K562 (cell line): ENCODE measurements around the gene PHB1.

Source experiments
- BRCA1 ChIP-seq, 2 experiments: fragments of 450-650 bp in 1 of 2; sonication (generic) in 1 of 2; formaldehyde crosslinking in 1 of 2; IDR thresholded peaks; 2 replicates each; pipeline versions ENCODE4 v1.5.0 to v1.6.1; 2017 to 2020; ENCODE audit warnings: mild to moderate bottlenecking in 1 of 2, missing genetic modification reagents in 1 of 2
- EP300 ChIP-seq: IDR thresholded peaks from 2 replicates; pipeline ENCODE4 v1.6.1; 2012; ENCODE audit warnings: low read length, improper control_type of control experiment
- HNRNPK ChIP-seq: fragments of 200-400 bp; formaldehyde crosslinking; IDR thresholded peaks from one replicate; pipeline ENCODE4 v1.6.1; 2018; ENCODE audit warnings: mild to moderate bottlenecking, low read depth, low read length; ENCODE audit not compliant: poor library complexity, severe bottlenecking
- NFYB ChIP-seq: IDR thresholded peaks from 2 replicates; pipeline ENCODE4 v1.6.1; 2011; ENCODE audit warnings: mild to moderate bottlenecking, moderate library complexity; ENCODE audit not compliant: insufficient read length; ENCODE audit errors: extremely low read depth
- POLR2AphosphoS5 ChIP-seq: IDR thresholded peaks from 2 replicates; pipeline ENCODE4 v1.6.1; 2011; ENCODE audit warnings: mild to moderate bottlenecking, low read depth, low read length, moderate library complexity; ENCODE audit not compliant: control insufficient read depth, insufficient read depth
- RNF2 ChIP-seq: sonication (generic); IDR thresholded peaks from 2 replicates; pipeline ENCODE4 v1.6.1; 2016
- SIN3A ChIP-seq, 2 experiments: fragments of 150-350 bp in 1 of 2; IDR thresholded peaks; 2 replicates each; pipeline ENCODE4 v1.6.1; 2011 to 2016; ENCODE audit warnings: borderline replicate concordance in 2 of 2, low read depth in 2 of 2, low read length in 2 of 2, mild to moderate bottlenecking in 2 of 2, moderate library complexity in 2 of 2; ENCODE audit not compliant: control insufficient read depth in 1 of 2
- SREBF2 ChIP-seq: sonication (generic); formaldehyde crosslinking; IDR thresholded peaks from 2 replicates; pipeline ENCODE4 v1.4.0; 2020; ENCODE audit warnings: mild to moderate bottlenecking, missing genetic modification reagents
- TF ChIP-seq, protein P1 (sequence below): sonication (generic); formaldehyde crosslinking; IDR thresholded peaks from 2 replicates; pipeline ENCODE4 v1.9.0; 2022; ENCODE audit warnings: mild to moderate bottlenecking, missing genetic modification reagents
- TF ChIP-seq, protein P2 (sequence below): fragments of 250-450 bp; sonication (Bioruptor Pico); IDR thresholded peaks from 2 replicates; pipeline ENCODE4 v1.5.1; 2021; ENCODE audit warnings: mild to moderate bottlenecking
- TF ChIP-seq, protein P3 (sequence below), 3 experiments: IDR thresholded peaks in 2 of 3; conservative IDR thresholded peaks in 1 of 3; 2 replicates each; pipeline ENCODE4 v1.5.1; 2011 to 2012; ENCODE audit warnings: low read length in 3 of 3, mild to moderate bottlenecking in 3 of 3, control low read depth in 2 of 3, improper control_type of control experiment in 1 of 3, inconsistent platforms in 1 of 3, low read depth in 1 of 3, mixed read lengths in 1 of 3, moderate library complexity in 1 of 3; ENCODE audit not compliant: insufficient read depth in 2 of 3
- TF ChIP-seq, protein P4 (sequence below): fragments of 250-450 bp; sonication (Bioruptor Pico); IDR thresholded peaks from 2 replicates; pipeline ENCODE4 v1.8.0; 2021; ENCODE audit warnings: borderline replicate concordance, mild to moderate bottlenecking, moderate library complexity; ENCODE audit not compliant: poor library complexity, severe bottlenecking

DNA sequence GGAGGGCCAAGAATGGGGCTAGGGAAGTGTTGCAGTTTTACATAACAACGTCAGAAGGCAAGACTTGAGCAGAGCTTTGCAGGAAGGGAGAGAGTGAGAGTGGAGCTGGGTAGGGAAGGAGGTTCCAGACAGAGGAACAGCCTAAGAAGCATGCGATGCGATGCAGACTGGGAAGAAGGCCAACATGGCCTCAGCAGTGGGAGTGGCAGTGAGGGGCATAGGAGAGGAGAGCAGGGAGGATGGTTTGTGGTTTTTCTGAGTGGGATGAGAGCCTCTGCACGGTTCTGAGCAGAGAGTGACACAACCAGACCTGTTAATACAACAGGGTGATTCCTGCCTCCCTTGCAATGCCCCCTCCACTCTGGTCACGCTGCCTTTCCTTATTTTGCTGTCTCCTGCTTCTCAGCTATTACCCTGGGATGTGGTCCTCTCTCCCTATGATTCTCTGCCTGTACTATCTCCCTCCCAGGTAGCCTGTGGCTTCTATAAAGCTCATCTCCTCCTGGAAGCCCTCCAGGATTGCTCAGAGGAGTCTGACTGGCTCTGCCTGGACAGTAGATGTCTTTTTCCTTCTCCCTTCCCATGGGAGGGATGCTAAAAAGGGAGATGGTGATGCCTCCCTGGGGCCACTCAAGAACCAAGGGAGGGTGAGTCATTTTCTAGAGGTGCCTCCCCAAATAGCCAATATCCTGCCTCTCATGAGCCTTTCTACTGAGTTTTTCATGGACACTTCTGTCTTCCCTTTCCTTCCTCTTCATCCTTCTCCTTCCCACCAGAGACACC, 41.7 kb upstream of the PHB1 start:
- TF ChIP-seq, protein P1, sequence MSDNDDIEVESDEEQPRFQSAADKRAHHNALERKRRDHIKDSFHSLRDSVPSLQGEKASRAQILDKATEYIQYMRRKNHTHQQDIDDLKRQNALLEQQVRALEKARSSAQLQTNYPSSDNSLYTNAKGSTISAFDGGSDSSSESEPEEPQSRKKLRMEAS (CRISPR knock-in tag) = no peak
- TF ChIP-seq EP300 (no peak), NFYB (no peak), RNF2 (no peak), BRCA1 (IDR thresholded peaks at IDR 0.05) (no peak), BRCA1 (CRISPR knock-in tag; IDR thresholded peaks at IDR 0.05) (no peak), SREBF2 (CRISPR knock-in tag) (no peak), SIN3A (IDR thresholded peaks at IDR 0.05; ENCODE audit: borderline replicate concordance in 2 of 2, control insufficient read depth in 1 of 2, low read depth in 2 of 2, low read length in 2 of 2) (no peak), HNRNPK (no peak), POLR2AphosphoS5 (no peak)
- TF ChIP-seq, protein P2, sequence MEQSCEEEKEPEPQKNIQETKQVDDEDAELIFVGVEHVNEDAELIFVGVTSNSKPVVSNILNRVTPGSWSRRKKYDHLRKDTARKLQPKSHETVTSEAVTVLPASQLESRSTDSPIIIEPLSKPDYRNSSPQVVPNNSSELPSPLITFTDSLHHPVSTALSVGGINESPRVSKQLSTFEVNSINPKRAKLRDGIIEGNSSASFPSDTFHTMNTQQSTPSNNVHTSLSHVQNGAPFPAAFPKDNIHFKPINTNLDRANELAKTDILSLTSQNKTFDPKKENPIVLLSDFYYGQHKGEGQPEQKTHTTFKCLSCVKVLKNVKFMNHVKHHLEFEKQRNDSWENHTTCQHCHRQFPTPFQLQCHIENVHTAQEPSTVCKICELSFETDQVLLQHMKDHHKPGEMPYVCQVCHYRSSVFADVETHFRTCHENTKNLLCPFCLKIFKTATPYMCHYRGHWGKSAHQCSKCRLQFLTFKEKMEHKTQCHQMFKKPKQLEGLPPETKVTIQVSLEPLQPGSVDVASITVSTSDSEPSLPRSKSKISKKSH (CRISPR knock-in tag) = no peak
- TF ChIP-seq, protein P3, sequence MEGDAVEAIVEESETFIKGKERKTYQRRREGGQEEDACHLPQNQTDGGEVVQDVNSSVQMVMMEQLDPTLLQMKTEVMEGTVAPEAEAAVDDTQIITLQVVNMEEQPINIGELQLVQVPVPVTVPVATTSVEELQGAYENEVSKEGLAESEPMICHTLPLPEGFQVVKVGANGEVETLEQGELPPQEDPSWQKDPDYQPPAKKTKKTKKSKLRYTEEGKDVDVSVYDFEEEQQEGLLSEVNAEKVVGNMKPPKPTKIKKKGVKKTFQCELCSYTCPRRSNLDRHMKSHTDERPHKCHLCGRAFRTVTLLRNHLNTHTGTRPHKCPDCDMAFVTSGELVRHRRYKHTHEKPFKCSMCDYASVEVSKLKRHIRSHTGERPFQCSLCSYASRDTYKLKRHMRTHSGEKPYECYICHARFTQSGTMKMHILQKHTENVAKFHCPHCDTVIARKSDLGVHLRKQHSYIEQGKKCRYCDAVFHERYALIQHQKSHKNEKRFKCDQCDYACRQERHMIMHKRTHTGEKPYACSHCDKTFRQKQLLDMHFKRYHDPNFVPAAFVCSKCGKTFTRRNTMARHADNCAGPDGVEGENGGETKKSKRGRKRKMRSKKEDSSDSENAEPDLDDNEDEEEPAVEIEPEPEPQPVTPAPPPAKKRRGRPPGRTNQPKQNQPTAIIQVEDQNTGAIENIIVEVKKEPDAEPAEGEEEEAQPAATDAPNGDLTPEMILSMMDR (IDR thresholded peaks at IDR 0.05 in 2 of 3, conservative IDR thresholded peaks at IDR 0.05 in 1 of 3; ENCODE audit: insufficient read depth in 2 of 3, low read depth in 1 of 3, low read length in 3 of 3) = no peak
- TF ChIP-seq, protein P4, sequence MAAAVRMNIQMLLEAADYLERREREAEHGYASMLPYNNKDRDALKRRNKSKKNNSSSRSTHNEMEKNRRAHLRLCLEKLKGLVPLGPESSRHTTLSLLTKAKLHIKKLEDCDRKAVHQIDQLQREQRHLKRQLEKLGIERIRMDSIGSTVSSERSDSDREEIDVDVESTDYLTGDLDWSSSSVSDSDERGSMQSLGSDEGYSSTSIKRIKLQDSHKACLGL (CRISPR knock-in tag) = no peak
